SU-DHL-6 (cell line): Measurements from ENCODE around the gene KSR1.
"Not testable (repeated sequence)": the region's sequence is repeated elsewhere in the genome, so short reads cannot be mapped to it uniquely, and the experiment has no call there.

Source experiments
- H2AFZ ChIP-seq: fragments of 200-600 bp; sonication (generic); 2 replicates; pipeline ENCODE4 v1.6.1; 2014; ENCODE audit warnings: low read depth, mild to moderate bottlenecking, moderate library complexity, mixed read lengths, antibody characterized with exemption, low read length; ENCODE audit not compliant: severe bottlenecking
- H3F3A ChIP-seq: fragments of 200-600 bp; shearing (Covaris generic); 2 replicates; pipeline ENCODE4 v1.6.0; 2016; ENCODE audit warnings: antibody characterized with exemption, mild to moderate bottlenecking; ENCODE audit not compliant: insufficient read depth
- H3K27ac ChIP-seq: fragments of 200-600 bp; sonication (generic); 2 replicates; pipeline ENCODE4 v1.5.1; 2016; ENCODE audit warnings: low read depth, mild to moderate bottlenecking, low read length, moderate library complexity, mixed read lengths
- H3K27me3 ChIP-seq: fragments of 200-600 bp; sonication (generic), shearing (Covaris generic); 2 replicates; pipeline ENCODE4 v1.6.0; 2014; ENCODE audit warnings: mild to moderate bottlenecking, low read length
- H3K36me3 ChIP-seq: fragments of 200-600 bp; sonication (generic); 2 replicates; pipeline ENCODE4 v1.6.1; 2014; ENCODE audit warnings: mild to moderate bottlenecking, low read length, mixed read lengths
- H3K4me2 ChIP-seq: fragments of 300-600, 200-600 bp; shearing (Covaris generic), sonication (generic); 2 replicates; pipeline ENCODE4 v1.6.0; 2014; ENCODE audit warnings: low read length, low read depth, mild to moderate bottlenecking; ENCODE audit not compliant: poor library complexity, severe bottlenecking
- H3K4me3 ChIP-seq: fragments of 200-600 bp; sonication (generic); 2 replicates; pipeline ENCODE4 v1.5.1; 2014; ENCODE audit warnings: antibody characterized with exemption, low read length, mild to moderate bottlenecking, mixed read lengths; ENCODE audit not compliant: insufficient read depth, poor library complexity, severe bottlenecking
- H3K79me2 ChIP-seq: fragments of 200-600 bp; sonication (generic); 2 replicates; pipeline ENCODE4 v1.6.1; 2014; ENCODE audit warnings: mild to moderate bottlenecking, low read length, moderate library complexity; ENCODE audit not compliant: insufficient read depth
- H3K9ac ChIP-seq: fragments of 200-600 bp; sonication (generic); 2 replicates; pipeline ENCODE4 v1.7.0; 2014; ENCODE audit warnings: mild to moderate bottlenecking, low read length
- H3K9me2 ChIP-seq: fragments of 200-600 bp; sonication (generic); replicated peaks from 2 replicates; pipeline ENCODE4 v1.6.1; 2014; ENCODE audit warnings: low read length; ENCODE audit not compliant: insufficient read depth
- H3K9me3 ChIP-seq: fragments of 200-600 bp; sonication (generic); 2 replicates; pipeline ENCODE4 v1.6.1; 2014; ENCODE audit warnings: low read length, mixed read lengths; ENCODE audit not compliant: insufficient read depth
- H4K20me1 ChIP-seq: fragments of 200-600 bp; sonication (generic); 2 replicates; pipeline ENCODE4 v1.6.1; 2014; ENCODE audit warnings: low read depth, mild to moderate bottlenecking, antibody characterized with exemption, low read length, moderate library complexity, mixed read lengths
- CTCF ChIP-seq: fragments of 200-600 bp; sonication (generic); IDR thresholded peaks from one replicate; pipeline ENCODE4 v1.5.1; 2017; ENCODE audit warnings: antibody characterized with exemption, mild to moderate bottlenecking, low read length, moderate library complexity; ENCODE audit not compliant: insufficient read depth, poor library complexity, severe bottlenecking
- EZH2phosphoT487 ChIP-seq: fragments of 200-600 bp; sonication (generic), shearing (Covaris generic); conservative IDR thresholded peaks from 2 replicates; pipeline ENCODE4 v1.6.1; 2018; ENCODE audit warnings: mild to moderate bottlenecking, antibody characterized with exemption, low read length, moderate library complexity, mixed read lengths

KSR1 gene

DNA sequence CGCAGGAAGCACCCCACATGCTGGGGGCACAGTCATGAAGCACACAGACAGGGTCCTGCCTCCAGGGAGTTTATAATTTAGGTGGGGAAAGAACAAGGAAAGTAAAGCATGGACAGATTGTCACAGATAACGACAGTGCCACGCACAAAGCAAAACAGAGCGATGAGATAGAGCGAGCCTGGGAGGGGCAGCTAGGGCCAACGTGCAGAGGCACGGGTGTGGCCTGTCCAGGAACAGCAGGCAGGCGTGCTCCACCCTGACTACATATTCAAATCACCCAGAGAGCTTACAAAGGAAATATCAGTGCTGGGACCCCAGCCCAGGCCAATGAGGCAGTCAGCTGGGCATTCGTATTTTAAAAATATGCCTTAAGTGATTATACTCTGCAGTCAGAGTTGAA, 191.5 kb downstream of the KSR1 start:
- Histone ChIP-seq H3K27me3 (no peaks in the 10 kb centered on the region), H2AFZ (no peak overlapping the region), H3K4me2 (no peak overlapping the region), H3K27ac (no peak overlapping the region), H4K20me1 (no peaks in the 10 kb centered on the region), H3K79me2 (no peaks in the 10 kb centered on the region), H3K9ac (no peak overlapping the region), H3K9me2 (no peaks in the 10 kb centered on the region), H3K9me3 (no peaks in the 10 kb centered on the region), H3K4me3 (no peak overlapping the region), H3K36me3 (no peaks in the 10 kb centered on the region), H3F3A (no peaks in the 10 kb centered on the region)
- TF ChIP-seq EZH2phosphoT487 (no peak), CTCF (no peak)

GRCh38 chr17:27649111-27649571, 192.9 kb downstream of the KSR1 start:
- H3K27me3 ChIP-seq, H2AFZ ChIP-seq, H4K20me1 ChIP-seq, H3K4me3 ChIP-seq, H3K36me3 ChIP-seq, H3K79me2 ChIP-seq, H3K9ac ChIP-seq, H3F3A ChIP-seq, H3K27ac ChIP-seq, H3K9me3 ChIP-seq, H3K4me2 ChIP-seq, H3K9me2 ChIP-seq: not testable (repeated sequence)

GRCh38 chr17:27649929-27650328, 193.7 kb downstream of the KSR1 start:
- no peaks in the 10 kb centered on the region for H3K27me3 ChIP-seq
- no peak overlapping the region for H3K4me3 ChIP-seq
- H3K36me3 ChIP-seq, result no peaks in the 10 kb centered on the region
- TF ChIP-seq EZH2phosphoT487, result no peak
- TF ChIP-seq CTCF, result no peak
- H3K27ac ChIP-seq, result no peak overlapping the region
- no peaks in the 10 kb centered on the region for H3K9me2 ChIP-seq
- H3K9me3 ChIP-seq, result no peaks in the 10 kb centered on the region
- H3K9ac ChIP-seq, result no peak overlapping the region
- no peaks in the 10 kb centered on the region for H3K79me2 ChIP-seq
- no peaks in the 10 kb centered on the region for H4K20me1 ChIP-seq
- H2AFZ ChIP-seq, result no peak overlapping the region
- no peaks in the 10 kb centered on the region for H3F3A ChIP-seq
- no peak overlapping the region for H3K4me2 ChIP-seq

- Histone ChIP-seq H4K20me1 (no peaks in the 10 kb centered on the region), H3K9me3 (no peaks in the 10 kb centered on the region), H3K36me3 (no peaks in the 10 kb centered on the region), H3K27ac (no peak overlapping the region), H3K4me3 (no peak overlapping the region), H2AFZ (no peak overlapping the region), H3K9ac (no peak overlapping the region), H3K27me3 (no peaks in the 10 kb centered on the region), H3F3A (no peaks in the 10 kb centered on the region), H3K4me2 (no peak overlapping the region), H3K9me2 (no peaks in the 10 kb centered on the region), H3K79me2 (no peaks in the 10 kb centered on the region)
- TF ChIP-seq CTCF (no peak), EZH2phosphoT487 (no peak)
Measured at GRCh38 chr17:27650836-27651235, 194.6 kb downstream of the KSR1 start.
